Measurements from ENCODE around the gene MLLT3.

Gene MLLT3

GRCh38 chr9:20597862-20598261, 24.4 kb downstream of the MLLT3 start:
- Histone ChIP-seq H3K79me2 (ENCODE audit: low read length) (peaks cover 89% of the 10 kb centered on the region), H2AFZ (ENCODE audit: low read length) (no peak overlapping the region), H3K4me3 (ENCODE audit: low read length) (peak overlapping the region; percentile 11; the same call in 1 of the 2 replicates), H3K27ac (ENCODE audit: low read length) (peak overlapping the region; percentile 11; the same call in 1 of the 2 replicates), H3K9me3 (replicated peaks; ENCODE audit: insufficient read depth, low read length) (no peaks in the 10 kb centered on the region), H3K36me3 (replicated peaks; ENCODE audit: insufficient read depth, low read length) (no peaks in the 10 kb centered on the region), H3F3A (ENCODE audit: insufficient read depth, low read length) (no peaks in the 10 kb centered on the region; the same call in 1 of the 2 replicates), H3K9me2 (replicated peaks; ENCODE audit: insufficient read depth, low read length) (no peaks in the 10 kb centered on the region), H3K27me3 (replicated peaks; ENCODE audit: insufficient read depth, low read length) (no peaks in the 10 kb centered on the region), H3K4me1 (ENCODE audit: low read length) (peaks cover 25% of the 10 kb centered on the region), H3K9ac (ENCODE audit: low read length) (no peak overlapping the region), H4K20me1 (ENCODE audit: insufficient read depth, low read length) (no peaks in the 10 kb centered on the region), H3K4me2 (ENCODE audit: low read depth, low read length) (peak overlapping the region; percentile 49; the same call in 1 of the 2 replicates)
- TF ChIP-seq, protein P1, sequence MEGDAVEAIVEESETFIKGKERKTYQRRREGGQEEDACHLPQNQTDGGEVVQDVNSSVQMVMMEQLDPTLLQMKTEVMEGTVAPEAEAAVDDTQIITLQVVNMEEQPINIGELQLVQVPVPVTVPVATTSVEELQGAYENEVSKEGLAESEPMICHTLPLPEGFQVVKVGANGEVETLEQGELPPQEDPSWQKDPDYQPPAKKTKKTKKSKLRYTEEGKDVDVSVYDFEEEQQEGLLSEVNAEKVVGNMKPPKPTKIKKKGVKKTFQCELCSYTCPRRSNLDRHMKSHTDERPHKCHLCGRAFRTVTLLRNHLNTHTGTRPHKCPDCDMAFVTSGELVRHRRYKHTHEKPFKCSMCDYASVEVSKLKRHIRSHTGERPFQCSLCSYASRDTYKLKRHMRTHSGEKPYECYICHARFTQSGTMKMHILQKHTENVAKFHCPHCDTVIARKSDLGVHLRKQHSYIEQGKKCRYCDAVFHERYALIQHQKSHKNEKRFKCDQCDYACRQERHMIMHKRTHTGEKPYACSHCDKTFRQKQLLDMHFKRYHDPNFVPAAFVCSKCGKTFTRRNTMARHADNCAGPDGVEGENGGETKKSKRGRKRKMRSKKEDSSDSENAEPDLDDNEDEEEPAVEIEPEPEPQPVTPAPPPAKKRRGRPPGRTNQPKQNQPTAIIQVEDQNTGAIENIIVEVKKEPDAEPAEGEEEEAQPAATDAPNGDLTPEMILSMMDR (IDR thresholded peaks at IDR 0.05; ENCODE audit: low read length) = no peak
- no peak for TF ChIP-seq EZH2phosphoT487 (IDR thresholded peaks at IDR 0.05; ENCODE audit: low read length)
- TF ChIP-seq EZH2 (optimal IDR thresholded peaks at IDR 0.05; ENCODE audit: low read depth, low read length) = no peak
- peak; percentile 30 for DNase-seq

DNA sequence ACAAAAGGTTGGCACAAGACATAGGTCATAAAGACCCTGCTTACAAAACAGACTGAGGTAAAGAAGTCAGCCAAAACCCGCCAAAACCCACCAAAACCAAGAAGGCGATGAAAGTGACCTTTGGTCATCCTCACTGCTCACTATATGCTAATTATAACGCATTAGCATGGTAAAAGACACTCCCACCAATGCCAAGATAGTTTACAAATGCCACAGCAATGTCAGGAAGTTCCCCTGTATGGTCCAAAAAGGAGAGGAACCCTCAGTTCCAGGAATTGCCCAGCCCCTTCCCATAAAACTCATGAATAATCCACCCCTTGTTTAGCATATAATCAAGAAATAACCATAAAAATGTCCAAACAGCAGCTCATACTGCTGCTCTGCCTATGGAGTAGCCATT, 27.7 kb downstream of the MLLT3 start:
- no peak overlapping the region for H2AFZ ChIP-seq (ENCODE audit: low read length)
- H3K27ac ChIP-seq (ENCODE audit: low read length) = no peak overlapping the region
- peaks cover 14% of the 10 kb centered on the region for H3K4me1 ChIP-seq (ENCODE audit: low read length)
- H3K4me2 ChIP-seq (ENCODE audit: low read depth, low read length) = no peak overlapping the region
- no peaks in the 10 kb centered on the region for H4K20me1 ChIP-seq (ENCODE audit: insufficient read depth, low read length)
- H3K27me3 ChIP-seq (replicated peaks; ENCODE audit: insufficient read depth, low read length) = no peaks in the 10 kb centered on the region
- DNase-seq = no peak
- no peak overlapping the region for H3K9ac ChIP-seq (ENCODE audit: low read length)
- no peaks in the 10 kb centered on the region; the same call in 1 of the 2 replicates for H3F3A ChIP-seq (ENCODE audit: insufficient read depth, low read length)
- no peak overlapping the region for H3K4me3 ChIP-seq (ENCODE audit: low read length)
- no peaks in the 10 kb centered on the region for H3K9me3 ChIP-seq (replicated peaks; ENCODE audit: insufficient read depth, low read length)
- H3K79me2 ChIP-seq (ENCODE audit: low read length) = peaks cover 86% of the 10 kb centered on the region
- H3K36me3 ChIP-seq (replicated peaks; ENCODE audit: insufficient read depth, low read length) = no peaks in the 10 kb centered on the region
- TF ChIP-seq, protein P1 (IDR thresholded peaks at IDR 0.05; ENCODE audit: low read length) = no peak
- TF ChIP-seq EZH2phosphoT487 (IDR thresholded peaks at IDR 0.05; ENCODE audit: low read length) (no peak), EZH2 (optimal IDR thresholded peaks at IDR 0.05; ENCODE audit: low read depth, low read length) (no peak)
- H3K9me2 ChIP-seq (replicated peaks; ENCODE audit: insufficient read depth, low read length) = no peaks in the 10 kb centered on the region

DNA sequence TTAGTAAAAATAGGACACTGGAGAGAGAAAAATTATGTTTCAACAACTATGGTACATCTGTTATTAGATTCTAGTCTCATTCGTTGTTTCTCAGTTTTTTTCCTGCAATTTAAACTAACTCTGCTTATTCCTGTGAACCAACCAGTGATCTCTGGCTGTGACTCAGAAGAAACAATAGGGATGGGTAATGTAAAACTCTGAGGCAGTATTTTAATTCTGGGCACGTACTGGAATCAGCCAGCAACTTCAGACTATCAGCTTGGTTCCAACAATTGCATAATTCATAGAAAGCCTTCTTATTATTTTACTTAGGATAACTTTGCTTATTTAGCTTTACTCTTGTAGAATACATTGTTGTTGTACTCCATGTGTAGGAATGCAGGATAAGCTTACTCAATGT, 28.8 kb downstream of the MLLT3 start:
- Histone ChIP-seq H4K20me1 (ENCODE audit: insufficient read depth, low read length) (no peaks in the 10 kb centered on the region), H3K4me3 (ENCODE audit: low read length) (no peak overlapping the region), H3F3A (ENCODE audit: insufficient read depth, low read length) (no peaks in the 10 kb centered on the region; the same call in 1 of the 2 replicates), H3K79me2 (ENCODE audit: low read length) (peaks cover 76% of the 10 kb centered on the region), H3K9me2 (replicated peaks; ENCODE audit: insufficient read depth, low read length) (no peaks in the 10 kb centered on the region), H3K4me2 (ENCODE audit: low read depth, low read length) (no peak overlapping the region), H3K9me3 (replicated peaks; ENCODE audit: insufficient read depth, low read length) (no peaks in the 10 kb centered on the region), H2AFZ (ENCODE audit: low read length) (no peak overlapping the region), H3K27me3 (replicated peaks; ENCODE audit: insufficient read depth, low read length) (no peaks in the 10 kb centered on the region), H3K9ac (ENCODE audit: low read length) (no peak overlapping the region), H3K36me3 (replicated peaks; ENCODE audit: insufficient read depth, low read length) (no peaks in the 10 kb centered on the region), H3K4me1 (ENCODE audit: low read length) (peaks cover 10% of the 10 kb centered on the region), H3K27ac (ENCODE audit: low read length) (no peak overlapping the region)
- TF ChIP-seq, protein P1 (IDR thresholded peaks at IDR 0.05; ENCODE audit: low read length) = no peak
- TF ChIP-seq EZH2 (optimal IDR thresholded peaks at IDR 0.05; ENCODE audit: low read depth, low read length) (no peak), EZH2phosphoT487 (IDR thresholded peaks at IDR 0.05; ENCODE audit: low read length) (no peak)
- DNase-seq = no peak

Data from MM.1S (cell line).